HG02870 (cell line): ENCODE data around the gene TGIF2.
"Not testable (repeated sequence)": the region's sequence is repeated elsewhere in the genome, so short reads cannot be mapped to it uniquely, and the experiment has no call there.

Source experiments
- ATAC-seq: cut with Tn5 transposase; IDR thresholded peaks from one replicate; pipeline ENCODE4 v1.9.1; 2021; ENCODE audit warnings: mild to moderate bottlenecking, moderate library complexity; ENCODE audit not compliant: unreplicated experiment

The TGIF2 gene

GRCh38 chr20:36576081-36576445 is 2.7 kb downstream of the TGIF2 start:
- no peak for ATAC-seq

- ATAC-seq: no peak
Measured at GRCh38 chr20:36578356-36579041, 5.1 kb downstream of the TGIF2 start.

- ATAC-seq: no peak
Measured at GRCh38 chr20:36579996-36580545, 6.7 kb downstream of the TGIF2 start.

GRCh38 chr20:36582322-36582721 is 8.9 kb downstream of the TGIF2 start:
- no peak for ATAC-seq

- ATAC-seq: no peak
Measured at GRCh38 chr20:36582821-36583220, 9.4 kb downstream of the TGIF2 start.

- no peak for ATAC-seq
Measured at GRCh38 chr20:36584018-36584481, 10.7 kb downstream of the TGIF2 start.

GRCh38 chr20:36585410-36586125 is 12.2 kb downstream of the TGIF2 start:
- ATAC-seq: no peak

GRCh38 chr20:36587388-36588070 is 14.1 kb downstream of the TGIF2 start:
- no peak for ATAC-seq

GRCh38 chr20:36591281-36591680 is 17.9 kb downstream of the TGIF2 start:
- no peak for ATAC-seq

GRCh38 chr20:36591854-36592641 is 18.7 kb downstream of the TGIF2 start:
- no peak for ATAC-seq

GRCh38 chr20:36593347-36593929 is 20.0 kb downstream of the TGIF2 start:
- no peak for ATAC-seq

GRCh38 chr20:36599912-36600345 is 26.5 kb downstream of the TGIF2 start:
- no peak for ATAC-seq

- no peak for ATAC-seq
Measured at GRCh38 chr20:36601540-36601939, 28.1 kb downstream of the TGIF2 start.

GRCh38 chr20:36604952-36605398 is 31.6 kb downstream of the TGIF2 start:
- peak; percentile 33 for ATAC-seq

GRCh38 chr20:36605399-36606157 is 32.2 kb downstream of the TGIF2 start, which contains the start of gene RAB5IF:
TSS of gene RAB5IF (plus strand) at chr20:36605779. CDS start at chr20:36605952, 173 bp downstream.
- peak; percentile 85 for ATAC-seq

GRCh38 chr20:36606158-36607066 is 33.0 kb downstream of the TGIF2 start:
- ATAC-seq: no peak

- no peak for ATAC-seq
Measured at GRCh38 chr20:36607586-36608387, 34.4 kb downstream of the TGIF2 start.

GRCh38 chr20:36608388-36608728 is 35.0 kb downstream of the TGIF2 start:
- ATAC-seq: not testable (repeated sequence)
